ENCODE measurements around the gene IL17REL. TPM values are rescaled to one million over a fixed set of nuclear protein-coding genes. Genes with fewer than 3 reads are reported as not detected.

The IL17REL gene
- total RNA-seq, 4 donors from 2014 or later: not detected

DNA sequence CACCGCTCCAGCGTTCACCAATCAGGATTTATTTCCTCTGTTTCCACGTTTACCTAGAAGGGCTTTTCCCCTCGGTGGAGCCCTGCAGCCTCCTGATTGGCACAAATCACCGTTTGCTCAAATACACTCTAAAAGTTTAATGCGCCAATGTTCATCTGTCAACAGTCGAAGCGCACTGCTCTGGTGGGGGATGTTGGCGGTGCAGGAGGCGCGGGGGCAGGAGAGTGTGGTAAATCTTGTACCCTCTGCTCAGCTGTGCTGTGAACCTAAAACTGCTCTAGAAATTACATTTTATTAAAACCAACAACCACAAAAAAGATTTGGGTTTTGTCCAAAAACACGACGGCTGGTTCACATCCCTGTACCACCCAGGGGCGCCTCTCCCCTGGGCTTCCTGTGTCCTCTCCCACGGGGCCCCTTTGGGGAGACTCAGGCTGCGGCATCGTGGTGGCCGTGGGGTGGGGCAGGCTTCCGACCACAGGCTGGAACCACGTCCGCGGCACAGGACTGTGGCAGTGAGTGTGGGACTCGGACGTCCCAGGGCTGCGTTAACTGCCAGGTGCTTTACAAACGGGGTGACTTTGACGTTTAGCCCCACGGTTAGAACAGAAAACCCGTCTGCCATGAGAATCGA is 32.0 kb upstream of the IL17REL start:
- no peak for DNase-seq (ENCODE audit: low spot score)
- no peak for ATAC-seq (ENCODE audit: low FRiP score)
- TF ChIP-seq, protein P1, sequence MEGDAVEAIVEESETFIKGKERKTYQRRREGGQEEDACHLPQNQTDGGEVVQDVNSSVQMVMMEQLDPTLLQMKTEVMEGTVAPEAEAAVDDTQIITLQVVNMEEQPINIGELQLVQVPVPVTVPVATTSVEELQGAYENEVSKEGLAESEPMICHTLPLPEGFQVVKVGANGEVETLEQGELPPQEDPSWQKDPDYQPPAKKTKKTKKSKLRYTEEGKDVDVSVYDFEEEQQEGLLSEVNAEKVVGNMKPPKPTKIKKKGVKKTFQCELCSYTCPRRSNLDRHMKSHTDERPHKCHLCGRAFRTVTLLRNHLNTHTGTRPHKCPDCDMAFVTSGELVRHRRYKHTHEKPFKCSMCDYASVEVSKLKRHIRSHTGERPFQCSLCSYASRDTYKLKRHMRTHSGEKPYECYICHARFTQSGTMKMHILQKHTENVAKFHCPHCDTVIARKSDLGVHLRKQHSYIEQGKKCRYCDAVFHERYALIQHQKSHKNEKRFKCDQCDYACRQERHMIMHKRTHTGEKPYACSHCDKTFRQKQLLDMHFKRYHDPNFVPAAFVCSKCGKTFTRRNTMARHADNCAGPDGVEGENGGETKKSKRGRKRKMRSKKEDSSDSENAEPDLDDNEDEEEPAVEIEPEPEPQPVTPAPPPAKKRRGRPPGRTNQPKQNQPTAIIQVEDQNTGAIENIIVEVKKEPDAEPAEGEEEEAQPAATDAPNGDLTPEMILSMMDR (IDR thresholded peaks at IDR 0.05): no peak

DNA sequence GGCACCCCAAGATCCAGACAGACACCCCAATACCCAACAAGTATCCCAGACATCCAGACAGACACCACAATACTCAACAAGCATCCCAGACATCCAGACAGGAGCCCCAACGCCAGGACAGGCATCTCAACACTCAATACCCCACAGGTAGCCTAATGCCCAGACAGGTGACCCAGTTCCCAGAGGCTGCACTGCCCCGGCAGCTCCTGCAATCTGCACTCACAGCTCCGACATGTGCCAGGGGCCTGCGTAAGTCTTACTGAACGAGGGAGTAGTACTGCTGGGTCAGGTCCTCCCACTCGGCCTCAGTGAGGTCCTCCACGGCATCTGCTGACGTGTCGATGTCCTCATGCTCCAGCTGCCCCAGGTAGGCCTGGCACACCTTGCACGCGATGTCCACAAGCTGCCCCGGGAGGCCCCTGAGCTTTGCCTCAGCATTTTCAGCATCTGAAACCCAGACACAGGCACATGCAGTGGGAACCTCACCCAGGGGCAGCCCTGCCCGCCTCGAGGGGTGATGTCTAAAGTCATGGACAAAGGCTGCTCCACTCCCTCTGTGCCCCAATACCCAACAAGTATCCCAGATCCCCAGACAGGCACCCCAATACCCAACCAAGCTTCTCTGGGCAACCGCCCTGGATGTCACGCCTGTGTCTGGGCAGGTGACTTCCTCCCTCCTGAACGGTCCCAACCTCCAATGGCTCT is 28.9 kb upstream of the IL17REL start:
- ATAC-seq (ENCODE audit: low FRiP score) (no peak), DNase-seq (ENCODE audit: low spot score) (no peak)
- TF ChIP-seq, protein P1 (IDR thresholded peaks at IDR 0.05): no peak

- TF ChIP-seq, protein P1 (IDR thresholded peaks at IDR 0.05): no peak
- DNase-seq (ENCODE audit: low spot score) (no peak), ATAC-seq (ENCODE audit: low FRiP score) (no peak)
Measured at GRCh38 chr22:50040717-50041116, 28.2 kb upstream of the IL17REL start.

- TF ChIP-seq, protein P1 (IDR thresholded peaks at IDR 0.05): no peak
- no peak for ATAC-seq (ENCODE audit: low FRiP score)
- DNase-seq (ENCODE audit: low spot score): no peak
Measured at GRCh38 chr22:50039669-50040443, 27.3 kb upstream of the IL17REL start.

DNA sequence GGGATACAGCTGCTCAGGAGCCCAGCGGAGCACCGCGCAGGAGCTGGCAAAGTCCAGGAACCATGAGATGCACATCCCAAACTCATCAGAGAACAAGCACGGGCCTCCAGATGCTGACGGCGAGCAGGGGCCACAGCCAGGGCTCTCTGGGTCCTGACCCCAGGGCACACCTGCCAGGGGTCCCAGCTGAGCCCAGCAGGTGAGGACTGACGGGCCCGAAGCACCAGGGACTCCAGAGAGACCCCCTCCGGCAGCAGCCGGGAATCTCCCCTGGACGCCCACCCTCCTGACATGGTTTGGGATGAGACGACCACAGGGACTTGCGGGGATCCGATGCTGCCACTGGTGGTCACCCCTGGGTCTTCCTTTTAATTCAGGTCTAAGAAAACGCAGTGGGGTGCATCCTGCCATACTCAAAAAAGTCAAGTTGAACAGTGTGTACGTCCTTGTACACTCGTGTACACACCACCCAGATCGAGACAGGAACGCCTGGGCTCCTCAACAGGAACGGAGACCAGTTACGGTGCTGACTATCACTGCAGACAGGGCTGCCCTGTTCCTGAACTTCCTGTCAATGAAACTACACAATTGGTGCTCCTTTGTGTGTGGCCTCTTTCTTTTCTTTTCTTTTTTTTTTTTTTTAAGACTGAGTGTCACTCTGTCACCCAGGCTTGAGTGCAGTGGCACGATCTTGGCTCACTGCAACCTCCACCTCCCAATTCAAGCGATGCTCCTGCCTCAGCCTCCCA is 23.6 kb upstream of the IL17REL start:
- TF ChIP-seq, protein P1 (IDR thresholded peaks at IDR 0.05): no peak
- DNase-seq (ENCODE audit: low spot score) (no peak), ATAC-seq (ENCODE audit: low FRiP score) (no peak)

DNA sequence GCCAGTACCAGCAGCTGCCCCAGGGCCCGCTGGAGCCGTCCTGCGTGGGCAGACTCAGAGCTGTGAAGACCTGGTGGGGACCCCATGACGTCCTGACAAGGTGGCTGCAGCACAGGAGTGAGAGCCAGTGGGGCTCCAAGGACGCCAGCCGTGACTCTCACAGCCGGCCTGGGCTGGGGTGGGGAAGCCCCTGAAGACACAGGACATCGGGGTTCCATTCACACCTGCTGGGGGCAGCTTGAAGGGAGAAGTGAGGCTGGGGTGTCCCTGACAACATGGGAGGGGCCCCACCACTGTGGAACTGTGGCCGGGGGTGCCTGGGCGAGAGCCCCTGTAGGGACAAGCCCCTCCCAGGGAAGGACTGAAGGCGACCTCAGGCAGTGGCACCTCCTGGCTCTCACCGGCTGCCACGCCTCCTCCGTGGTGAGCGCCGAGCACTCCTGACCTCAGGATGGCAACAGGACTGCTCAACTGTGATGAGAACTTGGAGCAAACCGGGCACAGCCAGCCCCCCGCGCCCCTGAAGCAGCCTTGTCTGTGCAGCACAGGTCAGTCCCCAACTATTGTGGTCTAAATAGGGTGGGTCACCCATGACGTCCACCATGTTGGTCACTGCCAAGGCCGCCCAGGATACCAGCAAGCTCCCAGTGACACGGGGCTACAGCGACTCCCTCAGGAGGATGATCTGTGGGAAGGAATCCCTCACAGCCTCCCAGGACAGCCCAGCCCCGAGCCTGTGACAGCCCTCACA is 22.7 kb upstream of the IL17REL start:
- DNase-seq (ENCODE audit: low spot score) (no peak), ATAC-seq (ENCODE audit: low FRiP score) (no peak)
- TF ChIP-seq, protein P1 (IDR thresholded peaks at IDR 0.05): no peak

Measured in omental fat pad (tissue), 4 donors.